Vagina (tissue), 2 donors: Measurements from ENCODE around the gene FGF14.

Experiments used
- POLR2A ChIP-seq, 2 donors: fragments of 450-650 bp; IDR thresholded peaks; one replicate each; pipeline ENCODE4 v1.6.1; 2017; ENCODE audit warnings: antibody characterized with exemption in 2 of 2, mild to moderate bottlenecking in 2 of 2, moderate library complexity in 2 of 2
- POLR2AphosphoS5 ChIP-seq, 2 donors: sonication (generic); formaldehyde crosslinking; IDR thresholded peaks; one replicate each; pipeline ENCODE4 v1.9.0; 2017; ENCODE audit warnings: antibody characterized with exemption in 2 of 2, mild to moderate bottlenecking in 2 of 2, low read depth in 1 of 2; ENCODE audit not compliant: insufficient read depth in 1 of 2
- TF ChIP-seq, protein P1 (sequence below), 3 experiments: fragments of 450-650 bp in 2 of 3; fragments of 200-600 bp in 1 of 3; sonication (generic) in 1 of 3; IDR thresholded peaks; one replicate each; pipeline ENCODE4 v1.5.1; 2017 to 2019; ENCODE audit warnings: antibody characterized with exemption in 3 of 3, mild to moderate bottlenecking in 2 of 3, moderate library complexity in 2 of 3

DNA sequence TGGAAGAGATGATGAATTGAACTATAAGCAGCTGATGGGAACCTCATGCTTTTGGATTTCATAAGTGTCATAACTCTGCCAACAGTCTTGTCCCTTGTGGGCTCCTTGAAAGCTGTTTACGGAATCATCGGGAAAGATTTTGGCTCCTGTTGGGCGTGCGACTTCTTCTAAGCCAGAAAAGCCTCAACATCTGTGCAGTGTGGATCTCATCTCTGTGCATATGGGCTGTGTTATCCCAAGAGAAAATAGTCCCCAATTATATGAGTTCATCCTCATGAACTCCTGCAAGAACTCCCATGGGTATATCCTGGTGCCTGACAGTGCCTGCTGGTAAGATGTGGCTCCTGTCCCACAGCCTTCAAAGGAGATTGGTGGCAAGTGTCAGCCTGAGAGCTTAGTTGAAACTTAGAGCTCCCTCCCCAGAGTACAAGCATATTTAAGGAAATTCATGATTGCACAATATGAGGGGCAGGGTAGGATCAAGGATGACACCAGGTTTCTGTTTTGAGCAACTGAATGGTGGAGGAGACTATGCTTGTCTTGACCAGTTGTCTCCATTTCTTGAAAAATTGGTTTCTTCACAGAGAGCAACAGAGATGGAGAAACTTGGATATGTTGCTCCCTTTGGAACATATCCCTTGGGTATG is 705.9 kb downstream of the FGF14 start:
- TF ChIP-seq, protein P1, sequence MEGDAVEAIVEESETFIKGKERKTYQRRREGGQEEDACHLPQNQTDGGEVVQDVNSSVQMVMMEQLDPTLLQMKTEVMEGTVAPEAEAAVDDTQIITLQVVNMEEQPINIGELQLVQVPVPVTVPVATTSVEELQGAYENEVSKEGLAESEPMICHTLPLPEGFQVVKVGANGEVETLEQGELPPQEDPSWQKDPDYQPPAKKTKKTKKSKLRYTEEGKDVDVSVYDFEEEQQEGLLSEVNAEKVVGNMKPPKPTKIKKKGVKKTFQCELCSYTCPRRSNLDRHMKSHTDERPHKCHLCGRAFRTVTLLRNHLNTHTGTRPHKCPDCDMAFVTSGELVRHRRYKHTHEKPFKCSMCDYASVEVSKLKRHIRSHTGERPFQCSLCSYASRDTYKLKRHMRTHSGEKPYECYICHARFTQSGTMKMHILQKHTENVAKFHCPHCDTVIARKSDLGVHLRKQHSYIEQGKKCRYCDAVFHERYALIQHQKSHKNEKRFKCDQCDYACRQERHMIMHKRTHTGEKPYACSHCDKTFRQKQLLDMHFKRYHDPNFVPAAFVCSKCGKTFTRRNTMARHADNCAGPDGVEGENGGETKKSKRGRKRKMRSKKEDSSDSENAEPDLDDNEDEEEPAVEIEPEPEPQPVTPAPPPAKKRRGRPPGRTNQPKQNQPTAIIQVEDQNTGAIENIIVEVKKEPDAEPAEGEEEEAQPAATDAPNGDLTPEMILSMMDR (IDR thresholded peaks at IDR 0.05) = no peak
- no peak for TF ChIP-seq POLR2A (IDR thresholded peaks at IDR 0.05)
- no peak for TF ChIP-seq POLR2AphosphoS5 (IDR thresholded peaks at IDR 0.05; ENCODE audit: insufficient read depth in 1 of 2, low read depth in 1 of 2)
